Stimulated activated CD8-positive, alpha-beta memory T cell treated with anti-CD3 and anti-CD28 coated beads, Interleukin-7, amount 100 ng/mL, for 4 hours (primary cell): ENCODE data around the gene DDAH1.
"Not testable (repeated sequence)": the region's sequence is repeated elsewhere in the genome, so short reads cannot be mapped to it uniquely, and the experiment has no call there.

Experiments
- DNase-seq, 2 donors: peaks; one replicate each; pipeline ENCODE4 v3.0.0-alpha.2; 2020; ENCODE audit warnings: low read depth in 2 of 2

The DDAH1 gene

DNA sequence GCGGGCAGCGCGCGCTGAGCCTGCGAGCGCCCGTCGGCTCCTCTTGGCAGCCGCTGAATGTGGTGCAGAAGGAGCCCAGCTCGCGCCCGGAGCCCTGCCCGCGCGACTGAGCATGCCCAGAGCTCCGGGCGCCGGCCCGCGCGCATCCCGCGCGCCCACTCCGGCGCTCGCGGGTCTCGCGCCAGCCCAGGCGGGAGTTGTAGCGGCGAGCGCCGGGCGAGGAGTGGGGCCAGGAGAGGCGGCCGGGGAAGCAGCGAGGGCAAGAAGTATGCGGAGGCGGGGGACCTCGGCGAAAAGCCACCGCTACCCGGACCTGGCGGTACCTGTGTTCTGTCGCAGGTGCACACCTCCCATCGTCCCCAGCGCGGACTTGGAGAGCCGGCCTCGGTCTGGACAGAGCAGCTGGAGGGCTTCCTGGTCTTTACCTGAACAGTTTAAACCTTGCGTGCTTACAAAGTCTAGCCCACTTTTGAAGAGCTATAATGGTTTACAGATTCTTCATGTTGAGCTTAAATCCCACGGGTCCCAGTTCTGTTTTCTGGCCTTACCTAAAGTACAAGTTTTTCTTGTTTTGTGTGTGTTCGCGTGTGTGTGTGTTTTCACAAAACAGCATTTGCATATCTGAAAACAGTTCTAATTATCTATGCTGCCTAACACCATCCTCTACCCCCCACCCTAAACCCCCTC, at the start of gene DDAH1:
Gene DDAH1, minus strand, starts transcription at position 61 of the 687 bp plus-strand sequence. CDS start 114 bp downstream, outside the sequence.
- no peak for DNase-seq

- not testable (repeated sequence) for DNase-seq
These were observed 49.0 kb upstream of the DDAH1 start for GRCh38 chr1:85513998-85514397.

DNA sequence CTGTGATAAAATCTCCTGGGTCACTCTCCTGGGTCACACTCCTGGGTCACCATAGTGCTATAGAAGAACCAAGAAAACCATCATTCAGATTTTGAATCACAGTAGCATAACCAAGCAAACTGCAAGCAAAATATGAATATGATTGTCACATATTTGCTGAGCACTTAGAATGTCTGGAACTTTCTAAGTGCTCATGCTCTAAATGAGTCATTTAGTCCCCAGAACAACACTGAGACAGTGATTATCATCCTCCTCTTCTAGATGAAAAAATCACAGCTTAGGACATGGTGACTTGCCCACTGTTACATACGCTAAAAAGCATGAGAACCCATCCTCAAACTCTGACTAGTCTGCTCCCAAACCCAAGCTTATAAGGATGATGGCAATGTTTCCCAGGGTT, 39.5 kb upstream of the DDAH1 start:
- DNase-seq, result no peak

GRCh38 chr1:85502625-85503083, 37.7 kb upstream of the DDAH1 start:
- DNase-seq, result no peak

DNA sequence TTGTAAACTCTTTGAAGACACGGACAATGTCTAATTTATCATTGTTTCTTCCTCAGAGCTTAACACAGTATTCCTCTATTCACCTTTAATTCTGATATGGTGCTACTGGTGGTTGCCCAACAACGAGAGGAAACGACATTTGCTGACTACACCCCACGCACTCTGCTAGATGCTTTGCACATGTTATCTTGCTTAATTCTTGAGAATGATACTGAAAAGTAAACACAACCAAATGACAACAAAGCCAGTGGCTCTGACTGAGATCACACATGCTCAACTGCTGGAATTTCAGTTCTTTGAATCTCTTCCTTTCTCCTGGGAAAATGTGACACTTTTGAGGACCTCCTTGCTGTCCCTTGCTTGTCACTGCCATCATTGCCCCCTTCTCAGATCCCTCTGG, 37.2 kb upstream of the DDAH1 start:
- DNase-seq, result no peak

DNA sequence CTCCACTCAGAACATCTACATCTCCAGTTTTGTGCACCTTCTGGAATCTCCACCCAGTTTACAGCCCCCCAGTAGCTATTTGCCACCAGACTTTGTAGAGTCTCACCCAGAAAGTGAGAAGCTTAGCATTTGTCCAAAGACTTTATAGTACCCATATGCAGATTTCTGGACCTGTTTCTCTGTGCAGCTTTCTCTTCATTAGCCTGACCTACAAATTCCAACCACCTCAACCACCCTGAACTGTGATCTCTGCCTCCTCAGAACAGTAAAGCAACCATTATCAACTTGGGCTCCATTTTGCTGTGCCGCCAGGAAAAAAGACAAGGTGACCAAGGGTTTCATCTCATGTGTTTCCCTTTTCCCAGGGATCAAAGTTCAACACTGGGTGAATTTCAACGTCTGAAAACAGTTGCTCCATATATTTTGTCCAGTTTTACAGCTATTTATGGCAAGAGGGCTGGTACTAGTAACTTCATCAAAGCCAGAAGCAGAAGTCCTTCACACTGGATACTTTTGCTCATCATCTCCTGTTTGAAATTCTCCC, 36.5 kb upstream of the DDAH1 start:
- DNase-seq, result no peak

GRCh38 chr1:85496941-85497582, 32.1 kb upstream of the DDAH1 start:
- no peak for DNase-seq

- no peak for DNase-seq
These were observed 30.6 kb upstream of the DDAH1 start for GRCh38 chr1:85495556-85495955.

DNA sequence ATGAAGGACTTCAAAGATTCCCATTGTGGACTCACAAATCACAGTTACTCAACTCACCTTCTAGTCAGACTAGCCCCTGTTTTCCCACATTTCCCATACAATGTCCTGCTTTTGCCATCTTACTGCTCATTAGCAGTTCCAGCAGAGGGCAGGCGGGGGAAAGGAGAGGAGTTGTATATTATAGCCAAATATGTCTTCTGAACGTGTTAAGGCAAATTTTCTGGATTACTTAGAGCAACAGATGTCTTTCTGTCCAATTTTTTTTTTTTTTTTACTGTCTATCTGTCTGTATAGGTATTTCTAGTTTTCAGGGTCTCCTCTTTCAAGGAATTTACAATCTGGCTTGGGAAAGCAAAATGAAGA, 29.9 kb upstream of the DDAH1 start:
- no peak for DNase-seq

GRCh38 chr1:85494074-85494903, 29.3 kb upstream of the DDAH1 start:
- DNase-seq, result no peak

GRCh38 chr1:85490270-85490985, 25.5 kb upstream of the DDAH1 start:
- no peak for DNase-seq

- no peak for DNase-seq
These were observed 23.2 kb upstream of the DDAH1 start for GRCh38 chr1:85488126-85488525.

GRCh38 chr1:85485516-85485915, 20.6 kb upstream of the DDAH1 start:
- DNase-seq, result no peak

DNA sequence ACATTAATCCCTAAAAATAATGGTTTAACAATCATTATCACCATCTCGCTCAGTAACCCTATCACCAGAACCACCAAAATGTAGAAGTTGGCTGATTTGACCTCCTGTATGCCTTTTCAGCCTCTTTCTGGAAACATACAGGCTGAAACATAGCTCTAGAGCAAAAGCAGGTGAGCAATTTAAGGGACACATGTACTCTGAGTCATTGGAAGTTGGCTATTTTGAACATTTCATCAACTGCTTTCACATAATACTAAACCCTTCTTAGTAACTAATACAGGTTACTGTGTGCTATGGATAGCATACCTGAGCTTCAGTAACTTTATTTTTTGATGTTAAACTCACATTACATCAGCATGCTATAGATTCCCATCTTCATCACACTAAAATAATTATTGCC, 19.8 kb upstream of the DDAH1 start:
- no peak for DNase-seq

- no peak for DNase-seq
These were observed 19.3 kb upstream of the DDAH1 start for GRCh38 chr1:85484264-85484663.

DNA sequence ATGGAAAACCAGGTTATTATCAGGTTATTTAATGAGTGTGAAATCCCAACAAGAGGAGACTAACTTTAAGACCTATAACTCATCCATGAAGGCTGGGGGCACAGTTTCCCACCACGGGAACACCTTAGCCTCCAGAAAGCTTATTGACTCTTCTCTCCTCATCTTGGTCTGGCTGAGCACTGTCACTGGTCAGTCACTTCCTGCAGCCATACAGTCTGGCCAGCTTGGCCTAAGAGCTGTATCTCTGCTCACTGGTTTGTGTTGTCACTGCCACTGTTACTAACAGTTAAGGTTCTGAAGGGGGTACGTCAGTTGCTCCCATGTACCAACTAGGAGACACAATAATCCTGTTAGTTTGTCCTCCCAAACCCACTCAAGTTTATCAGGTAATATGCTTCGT, 16.7 kb upstream of the DDAH1 start:
- no peak for DNase-seq

GRCh38 chr1:85480566-85480965, 15.6 kb upstream of the DDAH1 start:
- DNase-seq, result no peak

DNA sequence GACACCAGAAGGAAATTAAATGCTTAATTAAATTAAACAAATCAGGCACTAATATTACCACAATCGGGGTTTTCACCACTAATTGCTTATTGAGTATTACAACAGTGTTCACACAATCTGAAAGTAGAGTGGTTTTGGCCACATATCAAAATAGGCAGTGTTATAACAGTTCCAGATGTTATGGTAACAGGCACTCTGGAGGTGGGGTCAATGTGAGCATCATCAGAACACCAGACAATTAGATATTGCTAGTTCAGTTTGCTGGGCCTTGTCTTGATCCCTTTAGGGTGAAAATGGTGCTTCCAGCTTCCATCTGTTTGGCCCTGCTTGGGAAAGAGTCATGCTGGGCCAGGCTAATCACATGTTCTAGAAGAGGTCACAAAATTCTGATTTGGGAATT, 14.5 kb upstream of the DDAH1 start:
- DNase-seq, result no peak

DNA sequence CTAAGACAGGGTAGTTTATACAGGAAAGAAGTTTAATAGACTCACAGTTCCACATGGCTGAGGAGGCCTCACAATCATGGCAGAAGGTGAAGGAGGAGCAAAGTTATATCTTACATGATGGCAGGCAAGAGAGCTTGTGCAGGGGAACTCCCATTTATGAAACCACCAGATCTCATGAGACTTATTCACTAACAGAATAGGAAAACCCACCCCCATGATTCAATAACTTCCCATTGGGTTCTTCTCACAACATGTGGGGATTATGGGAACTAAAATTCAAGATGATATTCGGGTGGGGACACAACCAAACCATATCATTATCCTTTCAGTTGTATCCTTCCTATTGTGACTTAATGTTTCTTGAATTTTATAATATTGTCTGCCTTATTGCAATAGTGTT, 13.4 kb upstream of the DDAH1 start:
- DNase-seq, result no peak

GRCh38 chr1:85475055-85475454, 10.1 kb upstream of the DDAH1 start:
- no peak for DNase-seq

DNA sequence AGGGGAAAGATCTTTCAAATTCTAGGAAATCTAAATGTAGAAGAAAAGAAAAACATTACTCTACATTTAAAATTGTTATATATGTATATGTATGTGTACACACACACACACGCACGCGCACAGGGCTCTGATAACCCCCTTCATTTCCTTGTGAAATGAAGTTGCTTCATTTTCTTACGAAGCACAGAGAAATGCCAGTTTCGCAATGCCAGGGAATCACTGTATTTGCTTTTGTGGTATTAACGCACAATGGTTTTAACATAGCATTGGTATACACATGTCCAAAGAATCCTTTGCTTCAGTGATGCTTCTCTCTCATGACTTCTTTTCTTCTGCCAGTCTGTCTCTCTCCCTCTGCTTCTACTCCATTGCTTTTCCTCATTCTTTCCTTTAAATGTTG, 8.4 kb upstream of the DDAH1 start:
- DNase-seq, result no peak

DNA sequence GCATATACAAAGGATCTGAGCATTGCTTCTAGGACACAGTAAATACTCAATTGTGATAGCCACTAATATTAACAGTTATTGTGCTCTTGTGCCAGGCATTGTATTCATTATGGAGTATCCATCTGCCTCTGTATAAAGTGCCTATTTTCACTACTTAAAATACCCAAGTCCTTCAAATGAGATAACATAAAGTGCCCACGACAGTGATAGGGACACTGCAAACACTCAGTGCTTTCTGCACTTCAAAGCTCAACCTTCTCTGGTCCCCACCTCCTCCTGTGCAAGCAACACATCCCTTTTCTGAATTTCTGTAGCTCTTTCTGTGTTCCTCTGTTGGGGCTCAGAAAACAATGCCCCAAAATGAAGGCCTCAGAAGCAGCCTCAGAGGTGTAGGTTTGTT, 6.6 kb upstream of the DDAH1 start:
- no peak for DNase-seq
